T-helper 1 cell treated with Interleukin-12 subunit alpha and Interleukin-12 subunit beta and Interleukin-4 antibody, amounts not matched to agents 30 ng/mL and 1 ng/mL, for 36 hours (primary cell): ENCODE data around the gene ELOVL5. TPM values are rescaled to one million over a fixed set of nuclear protein-coding genes. Genes with fewer than 3 reads are reported as not detected.

Source experiments
- intact Hi-C: fragments of 100-400 bp; cut with micrococcal nuclease; formaldehyde crosslinking; loops from one replicate; pipeline ENCODE4 v1.15.1; 2024
- total RNA-seq: library from RNA; stranded (reverse); gene quantifications from 2 replicates; pipeline ENCODE4 v1.2.3, GENCODE V29; 2022

Gene ELOVL5
- total RNA-seq, 1 donor from 2014 or later, result 139 TPM

- intact Hi-C loops, result no loop called here
These were observed 98.3 kb downstream of the ELOVL5 start for GRCh38 chr6:53250176-53251032.

- intact Hi-C loops, result no loop called here
These were observed 101.8 kb downstream of the ELOVL5 start for GRCh38 chr6:53246924-53247323.

- intact Hi-C loops, result loop anchor here (5.0 kb wide), 1 partner anchor 58 kb away; no protein-coding TSS in a partner anchor
These were observed 103.8 kb downstream of the ELOVL5 start for GRCh38 chr6:53244958-53245357.

GRCh38 chr6:53244399-53244931 is 104.3 kb downstream of the ELOVL5 start:
- intact Hi-C loops, result loop anchor here (5.0 kb wide), 1 partner anchor 57 kb away; no protein-coding TSS in a partner anchor

- intact Hi-C loops, result loop anchor here (5.0 kb wide), 1 partner anchor 55 kb away; no protein-coding TSS in a partner anchor
These were observed 106.8 kb downstream of the ELOVL5 start for GRCh38 chr6:53241938-53242337.

- intact Hi-C loops, result loop anchor here (5.0 kb wide), 1 partner anchor 53 kb away; no protein-coding TSS in a partner anchor
These were observed 108.0 kb downstream of the ELOVL5 start for GRCh38 chr6:53240761-53241160.

- intact Hi-C loops, result loop anchor here (5.0 kb wide), 1 partner anchor 53 kb away; no protein-coding TSS in a partner anchor
These were observed 108.6 kb downstream of the ELOVL5 start for GRCh38 chr6:53240139-53240538.

GRCh38 chr6:53239526-53239925 is 109.2 kb downstream of the ELOVL5 start:
- intact Hi-C loops, result no loop called here

- intact Hi-C loops, result no loop called here
These were observed 110.4 kb downstream of the ELOVL5 start for GRCh38 chr6:53238311-53238710.

GRCh38 chr6:53236241-53236640 is 112.5 kb downstream of the ELOVL5 start:
- intact Hi-C loops, result no loop called here

GRCh38 chr6:53235508-53235907 is 113.2 kb downstream of the ELOVL5 start:
- intact Hi-C loops, result no loop called here

- intact Hi-C loops, result no loop called here
These were observed 115.4 kb downstream of the ELOVL5 start for GRCh38 chr6:53233309-53233708.

GRCh38 chr6:53230775-53231467 is 117.8 kb downstream of the ELOVL5 start:
- intact Hi-C loops, result loop anchor here (2.0 kb wide), 1 partner anchor 42 kb away; no protein-coding TSS in a partner anchor

- intact Hi-C loops, result no loop called here
These were observed 120.9 kb downstream of the ELOVL5 start for GRCh38 chr6:53227847-53228246.

- intact Hi-C loops, result no loop called here
These were observed 128.1 kb downstream of the ELOVL5 start for GRCh38 chr6:53220605-53221004.

Other genes with a start within 250 kb of the ELOVL5 start
- gene GCM1, start 200.1 kb downstream of the ELOVL5 start, total RNA-seq, result 0.10 TPM in 1 of 2 replicates, not detected in the other
- 26.5 and 28.6 TPM in 2 replicates for gene GCLC, start 196.2 kb upstream of the ELOVL5 start, total RNA-seq